GM12874 (cell line): ENCODE data around the gene CNOT1.

ENCODE experiments used
- TF ChIP-seq, protein P1 (sequence below): IDR thresholded peaks from 2 replicates; pipeline ENCODE4 v1.5.1; 2011; ENCODE audit warnings: low read depth, mild to moderate bottlenecking, control low read depth, low read length, moderate library complexity; ENCODE audit not compliant: insufficient read depth

CNOT1 gene

GRCh38 chr16:58497468-58497867 lies 132.2 kb downstream of the CNOT1 start:
- TF ChIP-seq, protein P1, sequence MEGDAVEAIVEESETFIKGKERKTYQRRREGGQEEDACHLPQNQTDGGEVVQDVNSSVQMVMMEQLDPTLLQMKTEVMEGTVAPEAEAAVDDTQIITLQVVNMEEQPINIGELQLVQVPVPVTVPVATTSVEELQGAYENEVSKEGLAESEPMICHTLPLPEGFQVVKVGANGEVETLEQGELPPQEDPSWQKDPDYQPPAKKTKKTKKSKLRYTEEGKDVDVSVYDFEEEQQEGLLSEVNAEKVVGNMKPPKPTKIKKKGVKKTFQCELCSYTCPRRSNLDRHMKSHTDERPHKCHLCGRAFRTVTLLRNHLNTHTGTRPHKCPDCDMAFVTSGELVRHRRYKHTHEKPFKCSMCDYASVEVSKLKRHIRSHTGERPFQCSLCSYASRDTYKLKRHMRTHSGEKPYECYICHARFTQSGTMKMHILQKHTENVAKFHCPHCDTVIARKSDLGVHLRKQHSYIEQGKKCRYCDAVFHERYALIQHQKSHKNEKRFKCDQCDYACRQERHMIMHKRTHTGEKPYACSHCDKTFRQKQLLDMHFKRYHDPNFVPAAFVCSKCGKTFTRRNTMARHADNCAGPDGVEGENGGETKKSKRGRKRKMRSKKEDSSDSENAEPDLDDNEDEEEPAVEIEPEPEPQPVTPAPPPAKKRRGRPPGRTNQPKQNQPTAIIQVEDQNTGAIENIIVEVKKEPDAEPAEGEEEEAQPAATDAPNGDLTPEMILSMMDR, result no peak

DNA sequence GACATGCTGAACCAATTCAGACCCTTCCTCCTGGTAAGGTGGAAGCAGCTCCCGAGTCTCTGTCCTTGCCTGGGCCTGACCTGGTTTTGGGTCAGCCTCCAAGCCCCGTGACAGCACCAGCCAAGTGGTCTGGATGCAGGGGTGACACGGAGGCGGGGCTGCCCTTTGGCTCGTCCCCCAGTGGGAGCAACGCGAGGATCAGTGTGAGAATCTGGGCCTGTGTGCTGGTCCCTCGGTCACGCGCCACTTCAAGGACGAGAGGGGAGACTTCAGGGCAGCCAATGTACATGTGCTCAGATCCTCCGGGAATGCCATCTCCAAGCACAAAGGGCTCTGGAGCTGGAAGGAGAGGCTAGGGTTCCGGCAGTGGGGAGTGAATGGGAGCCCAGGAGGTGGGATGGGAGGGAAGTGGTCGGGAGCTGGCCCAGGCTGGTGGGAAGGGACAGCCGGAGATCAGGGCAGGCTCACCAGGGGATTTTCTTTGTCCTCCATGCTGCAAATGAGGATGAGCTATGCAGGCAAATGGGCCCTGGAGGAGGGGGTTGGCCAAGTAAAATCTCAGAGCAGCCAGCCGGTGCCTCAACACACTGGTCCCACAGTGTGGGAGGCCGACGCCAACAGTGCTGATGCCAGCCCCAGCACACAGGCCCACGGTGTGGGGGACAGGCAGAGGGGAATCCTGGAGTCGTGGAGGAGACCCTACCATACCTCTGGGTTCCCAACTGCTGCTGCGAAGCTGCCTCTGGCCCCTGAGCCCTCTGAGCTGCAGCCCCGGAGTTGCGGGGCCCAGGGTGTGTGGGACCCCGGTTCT lies 133.9 kb downstream of the CNOT1 start:
- TF ChIP-seq, protein P1, result no peak

DNA sequence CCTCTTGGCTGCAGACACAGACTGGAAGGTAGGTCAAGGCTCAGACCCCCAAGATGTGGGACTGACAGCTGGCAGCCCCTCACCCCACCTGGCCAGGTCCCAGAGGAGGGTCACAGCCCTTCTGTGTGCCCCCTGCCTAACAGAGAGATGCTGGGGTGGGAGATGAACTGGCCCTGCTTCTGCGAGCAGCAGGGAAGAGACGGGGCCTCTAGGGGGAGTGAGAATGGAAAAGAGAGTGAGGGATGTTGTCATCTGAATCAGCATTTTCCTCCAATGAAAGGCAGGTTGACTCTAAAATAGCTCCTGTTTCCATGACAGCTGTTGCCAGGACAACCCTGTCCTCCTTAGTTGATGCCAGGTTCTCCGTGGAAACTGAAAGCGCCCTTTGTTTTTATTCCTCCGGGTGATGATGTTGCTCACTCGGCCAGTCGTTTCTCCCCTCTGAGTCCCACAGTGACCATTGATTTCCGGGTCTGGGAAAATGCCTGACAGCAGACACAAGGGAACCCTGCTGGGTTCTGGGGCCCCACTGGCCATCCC lies 134.6 kb downstream of the CNOT1 start:
- TF ChIP-seq, protein P1, result peak; percentile 65

DNA sequence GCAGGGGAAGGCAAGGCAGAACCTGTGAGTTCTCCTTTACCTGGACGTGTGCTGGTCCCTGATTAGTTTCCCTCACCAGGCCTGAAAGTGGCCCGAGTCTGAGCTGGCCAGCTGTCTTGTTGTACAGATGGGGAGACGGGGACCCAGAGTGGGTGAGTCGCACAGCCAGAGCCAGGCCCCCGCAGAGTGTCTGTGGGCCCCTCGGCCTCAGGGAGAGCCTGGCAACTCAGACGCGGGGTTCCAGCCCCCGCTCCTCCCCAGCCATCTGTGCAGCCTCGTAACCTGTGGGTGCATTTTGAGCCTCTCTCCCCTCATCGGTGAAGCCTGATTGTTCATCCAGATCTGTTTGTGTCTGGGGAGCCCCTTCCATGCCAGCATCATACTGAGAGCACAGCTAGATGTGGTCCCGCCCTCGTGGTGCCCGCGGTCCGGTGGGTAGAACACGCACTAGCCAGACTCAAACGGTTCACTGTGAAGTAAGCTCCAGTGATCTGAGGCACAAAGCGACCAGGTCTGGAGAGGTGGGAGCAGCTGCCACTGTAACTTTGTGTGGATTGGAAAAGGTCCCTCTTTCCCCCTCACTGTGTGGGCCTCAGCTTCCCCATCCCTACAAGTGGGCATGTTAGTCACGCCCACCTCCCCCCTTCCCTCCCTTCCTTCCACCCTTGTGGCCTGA lies 135.7 kb downstream of the CNOT1 start:
- TF ChIP-seq, protein P1, result no peak

DNA sequence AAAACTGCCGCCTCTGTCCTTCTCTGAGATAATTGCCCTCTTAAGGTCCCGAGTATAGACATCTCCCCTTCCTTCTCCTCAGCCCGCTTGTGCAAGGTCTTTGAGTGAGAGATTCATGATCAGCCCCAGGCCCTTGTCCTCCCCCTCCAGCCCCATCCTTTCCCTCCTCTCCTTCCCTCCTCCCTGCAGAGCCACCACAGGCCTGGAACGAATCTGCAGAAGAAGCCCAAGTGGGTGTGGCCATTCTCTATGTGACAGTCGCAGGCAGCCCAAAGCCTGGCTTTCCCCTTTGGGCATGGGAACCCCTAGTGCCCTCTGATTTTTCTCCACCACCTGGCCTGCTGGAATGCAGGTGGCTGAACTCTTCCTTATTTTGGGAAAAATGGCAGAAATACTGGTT lies 136.9 kb downstream of the CNOT1 start:
- TF ChIP-seq, protein P1, result no peak

- TF ChIP-seq, protein P1, result no peak
These were observed 137.6 kb downstream of the CNOT1 start for GRCh38 chr16:58492066-58492465.

DNA sequence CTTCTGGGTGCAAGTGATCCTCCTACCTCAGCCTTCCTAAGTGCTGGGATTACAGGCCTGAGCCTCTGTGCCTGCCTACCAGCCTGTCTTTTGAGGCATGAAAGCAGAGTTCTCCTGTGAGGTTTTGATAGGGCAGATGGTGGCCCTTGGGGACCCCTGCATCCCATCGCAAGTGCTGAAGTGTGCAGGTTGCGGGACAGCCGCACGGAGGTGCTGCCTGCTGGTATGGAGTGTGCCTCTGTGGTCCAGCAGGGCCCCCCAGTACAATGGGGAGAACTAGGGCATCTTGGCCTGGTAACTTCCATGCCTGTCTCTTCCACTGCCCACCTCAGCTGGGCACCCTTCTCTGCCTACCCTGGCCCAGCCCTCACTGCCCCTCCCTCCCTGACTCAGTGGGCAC lies 139.6 kb downstream of the CNOT1 start:
- TF ChIP-seq, protein P1, result no peak
